Breast epithelium (tissue), 4 donors: Measurements from ENCODE around the gene RAC3. TPM values are rescaled to one million over a fixed set of nuclear protein-coding genes. Genes with fewer than 3 reads are reported as not detected.

Source experiments
- DNase-seq, 2 donors: peaks; one replicate each; pipeline ENCODE4 v3.0.0-alpha.2; 2019; ENCODE audit warnings: low spot score in 2 of 2
- H3K27ac ChIP-seq, 2 donors: fragments of 200-600 bp; sonication (generic) in 1 of 2; one replicate each; pipeline ENCODE4 v1.5.1; 2016 to 2019; ENCODE audit warnings: mild to moderate bottlenecking in 1 of 2
- H3K27me3 ChIP-seq, 2 donors: fragments of 200-600 bp; sonication (generic) in 1 of 2; one replicate each; pipeline versions ENCODE4 v1.5.1 to v1.6.0; 2017 to 2019; ENCODE audit warnings: control low read depth in 1 of 2, mild to moderate bottlenecking in 1 of 2
- H3K36me3 ChIP-seq: fragments of 200-600 bp; one replicate; pipeline ENCODE4 v1.5.1; 2019
- H3K4me1 ChIP-seq, 2 donors: fragments of 200-600 bp; sonication (generic); one replicate each; pipeline ENCODE4 v1.5.1; 2016 to 2019; ENCODE audit warnings: control low read depth in 1 of 2
- H3K4me3 ChIP-seq, 3 donors: fragments of 200-600 bp; sonication (generic); 1 replicate in 2 of 3; 2 replicates in 1 of 3; pipeline ENCODE4 v1.5.1; 2016 to 2019; ENCODE audit warnings: mild to moderate bottlenecking in 3 of 3, moderate library complexity in 2 of 3
- H3K9me3 ChIP-seq, 2 donors: fragments of 200-600 bp; sonication (generic) in 1 of 2; one replicate each; pipeline ENCODE4 v1.5.1; 2016 to 2019; ENCODE audit warnings: control low read depth in 1 of 2
- POLR2A ChIP-seq: fragments of 450-650 bp; IDR thresholded peaks from one replicate; pipeline ENCODE4 v1.6.1; 2016; ENCODE audit warnings: antibody characterized with exemption, mild to moderate bottlenecking, moderate library complexity
- POLR2AphosphoS5 ChIP-seq, 3 donors: sonication (generic); formaldehyde crosslinking; IDR thresholded peaks; one replicate each; pipeline ENCODE4 v1.6.1; 2017; ENCODE audit warnings: antibody characterized with exemption in 3 of 3
- intact Hi-C: fragments of 100-400 bp; cut with DNase I; formaldehyde crosslinking; loops from one replicate; pipeline ENCODE4 v1.15.1; 2023; ENCODE audit warnings: low total_unique reads
- total RNA-seq, 3 donors: library from RNA; depleted of rRNA; stranded (reverse); fragments of >200 nt; gene quantifications; one replicate each; pipeline ENCODE4 v1.1.0, GENCODE V29; 2016
- TF ChIP-seq, protein P1 (sequence below), 3 donors: fragments of 450-650 bp; IDR thresholded peaks; one replicate each; pipeline ENCODE4 v1.5.1; 2016 to 2017; ENCODE audit warnings: antibody characterized with exemption in 3 of 3, mild to moderate bottlenecking in 3 of 3, moderate library complexity in 3 of 3

The RAC3 gene
- total RNA-seq, 3 donors from 2014 or later, result 7.6 to 23.0 (median 16.1) TPM

DNA sequence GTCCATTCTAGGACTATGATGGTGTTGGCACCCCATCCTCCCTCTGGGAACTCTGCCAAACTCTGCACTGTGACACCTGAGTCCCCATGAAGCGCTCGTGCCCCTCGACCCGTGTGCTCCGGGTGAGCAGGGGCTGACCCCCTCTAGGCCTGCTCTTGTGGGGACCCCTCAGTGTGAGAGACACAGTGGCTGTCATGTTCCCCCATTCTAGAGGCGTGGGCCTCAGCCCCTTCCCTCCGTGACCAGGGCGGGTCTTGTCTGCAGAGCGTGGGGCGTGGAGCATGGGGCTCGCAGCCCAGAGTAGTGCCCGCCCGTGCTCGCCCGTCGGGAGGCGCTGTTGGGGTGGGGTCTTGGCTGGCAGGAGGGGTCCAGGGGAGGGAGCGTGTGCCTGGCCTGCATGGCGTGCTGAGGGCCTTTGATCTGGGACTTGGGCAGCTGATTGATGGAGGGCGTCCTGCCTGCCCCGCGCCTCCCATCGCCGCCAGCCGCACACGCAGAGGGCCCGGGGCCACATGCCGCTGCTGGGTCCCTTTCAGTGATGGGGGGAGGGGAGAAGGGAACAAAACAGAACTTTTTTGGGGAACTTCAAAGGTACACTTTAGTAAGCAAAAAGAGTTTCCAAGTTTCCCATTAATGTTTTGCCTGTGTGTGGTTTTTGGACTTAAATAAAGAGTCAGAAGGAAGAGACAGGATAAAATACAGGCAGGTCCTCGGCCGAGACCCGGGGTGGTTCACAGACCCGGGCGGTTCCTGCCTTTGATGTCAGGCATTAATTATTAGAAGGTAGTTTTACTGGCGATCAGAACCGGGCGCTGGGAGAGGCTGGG is 31.3 kb upstream of the RAC3 start:
- H3K27ac ChIP-seq, result no peak overlapping the region
- H3K4me1 ChIP-seq, result peaks cover 4 to 8% of the 10 kb centered on the region in 2 donors
- intact Hi-C loops, result loop anchor here (5.0 kb wide), 1 partner anchor 643 kb away; no protein-coding TSS in a partner anchor
- no peaks in the 10 kb centered on the region for H3K9me3 ChIP-seq
- no peak overlapping the region for H3K4me3 ChIP-seq
- no peaks in the 10 kb centered on the region for H3K36me3 ChIP-seq
- TF ChIP-seq POLR2A, result no peak
- no peak for TF ChIP-seq POLR2AphosphoS5 (IDR thresholded peaks at IDR 0.05)
- TF ChIP-seq, protein P1, sequence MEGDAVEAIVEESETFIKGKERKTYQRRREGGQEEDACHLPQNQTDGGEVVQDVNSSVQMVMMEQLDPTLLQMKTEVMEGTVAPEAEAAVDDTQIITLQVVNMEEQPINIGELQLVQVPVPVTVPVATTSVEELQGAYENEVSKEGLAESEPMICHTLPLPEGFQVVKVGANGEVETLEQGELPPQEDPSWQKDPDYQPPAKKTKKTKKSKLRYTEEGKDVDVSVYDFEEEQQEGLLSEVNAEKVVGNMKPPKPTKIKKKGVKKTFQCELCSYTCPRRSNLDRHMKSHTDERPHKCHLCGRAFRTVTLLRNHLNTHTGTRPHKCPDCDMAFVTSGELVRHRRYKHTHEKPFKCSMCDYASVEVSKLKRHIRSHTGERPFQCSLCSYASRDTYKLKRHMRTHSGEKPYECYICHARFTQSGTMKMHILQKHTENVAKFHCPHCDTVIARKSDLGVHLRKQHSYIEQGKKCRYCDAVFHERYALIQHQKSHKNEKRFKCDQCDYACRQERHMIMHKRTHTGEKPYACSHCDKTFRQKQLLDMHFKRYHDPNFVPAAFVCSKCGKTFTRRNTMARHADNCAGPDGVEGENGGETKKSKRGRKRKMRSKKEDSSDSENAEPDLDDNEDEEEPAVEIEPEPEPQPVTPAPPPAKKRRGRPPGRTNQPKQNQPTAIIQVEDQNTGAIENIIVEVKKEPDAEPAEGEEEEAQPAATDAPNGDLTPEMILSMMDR (IDR thresholded peaks at IDR 0.05), result no peak
- no peak for DNase-seq
- no peaks in the 10 kb centered on the region for H3K27me3 ChIP-seq

DNA sequence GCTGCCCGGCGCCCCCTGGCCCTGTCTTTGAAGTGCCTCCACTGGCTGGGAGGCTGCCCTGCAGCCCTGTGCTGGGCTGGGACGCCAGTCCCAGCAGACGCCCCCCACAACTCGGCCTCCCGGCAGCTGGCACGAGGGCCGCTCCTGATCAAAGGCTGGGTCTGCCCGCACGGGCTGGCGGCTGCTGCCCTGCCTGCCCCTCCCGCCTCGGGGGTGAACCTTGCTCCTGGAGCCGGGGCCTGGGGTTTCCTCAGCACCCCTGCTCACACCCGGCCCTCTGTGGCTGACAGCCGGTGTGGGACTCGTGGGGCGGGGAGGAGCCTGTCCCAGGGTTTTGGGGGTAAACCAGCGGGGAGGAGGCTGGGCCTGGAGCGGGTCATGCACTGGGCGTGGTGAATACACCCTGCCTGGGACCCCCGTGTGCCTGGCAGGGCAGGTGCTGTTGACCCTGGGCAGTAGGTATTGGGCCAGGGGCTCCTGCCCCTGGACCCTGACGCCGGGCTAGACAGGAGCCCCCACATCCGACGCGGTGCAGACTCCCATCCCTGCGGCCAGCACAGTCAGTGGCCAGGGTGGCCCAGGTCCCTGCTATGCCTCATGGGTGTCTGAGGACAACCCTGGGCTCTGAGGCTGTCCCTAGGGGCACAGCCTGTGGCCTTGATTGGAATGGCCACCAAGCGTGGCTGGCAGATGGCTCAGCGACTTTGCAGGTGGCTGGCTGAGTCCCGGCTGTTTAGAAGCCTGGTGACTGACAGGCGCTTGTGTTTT is 30.5 kb upstream of the RAC3 start:
- TF ChIP-seq POLR2A (no peak), POLR2AphosphoS5 (IDR thresholded peaks at IDR 0.05) (no peak)
- TF ChIP-seq, protein P1 (IDR thresholded peaks at IDR 0.05), result no peak
- no peak for DNase-seq
- no peaks in the 10 kb centered on the region for H3K27me3 ChIP-seq

DNA sequence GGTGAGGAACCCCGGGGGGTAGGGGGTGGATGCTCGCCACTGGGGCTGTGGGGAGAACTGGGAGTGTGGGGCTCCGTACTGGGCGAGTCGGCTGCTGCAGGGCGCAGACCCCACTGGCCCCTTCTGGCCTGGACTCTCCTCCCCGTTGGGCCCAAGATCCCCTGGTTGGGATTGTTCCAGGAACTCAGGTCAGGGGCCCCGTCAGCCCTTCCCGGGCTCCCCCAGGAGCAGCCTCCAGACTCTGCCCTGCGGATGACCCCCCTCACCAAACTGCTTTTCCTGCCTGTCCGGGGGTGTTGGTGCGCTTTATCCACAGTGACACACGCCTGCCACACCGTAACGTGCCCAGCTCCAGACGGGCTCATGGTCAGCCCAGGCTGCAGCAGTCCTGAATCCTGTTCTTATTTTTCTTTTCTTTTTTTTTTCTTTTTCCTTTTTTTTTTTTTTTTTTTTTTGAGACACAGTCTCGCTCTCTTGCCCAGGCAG is 29.9 kb upstream of the RAC3 start:
- Histone ChIP-seq H3K4me3 (no peak overlapping the region), H3K27ac (no peak overlapping the region), H3K27me3 (no peaks in the 10 kb centered on the region), H3K4me1 (peaks cover 4 to 8% of the 10 kb centered on the region in 2 donors), H3K36me3 (no peaks in the 10 kb centered on the region), H3K9me3 (no peaks in the 10 kb centered on the region)
- TF ChIP-seq, protein P1 (IDR thresholded peaks at IDR 0.05), result no peak
- TF ChIP-seq POLR2A (no peak), POLR2AphosphoS5 (IDR thresholded peaks at IDR 0.05) (no peak)
- DNase-seq, result no peak
- intact Hi-C loops, result loop anchor here (5.0 kb wide), 1 partner anchor 644 kb away; no protein-coding TSS in a partner anchor

More for the DNA sequence above, 30.5 kb upstream of the RAC3 start:
- Histone ChIP-seq H3K27ac (no peak overlapping the region), H3K9me3 (no peaks in the 10 kb centered on the region), H3K4me3 (no peak overlapping the region), H3K36me3 (no peaks in the 10 kb centered on the region), H3K4me1 (peaks cover 4 to 8% of the 10 kb centered on the region in 2 donors)
- intact Hi-C loops, result loop anchor here (5.0 kb wide), 1 partner anchor 644 kb away; no protein-coding TSS in a partner anchor

DNA sequence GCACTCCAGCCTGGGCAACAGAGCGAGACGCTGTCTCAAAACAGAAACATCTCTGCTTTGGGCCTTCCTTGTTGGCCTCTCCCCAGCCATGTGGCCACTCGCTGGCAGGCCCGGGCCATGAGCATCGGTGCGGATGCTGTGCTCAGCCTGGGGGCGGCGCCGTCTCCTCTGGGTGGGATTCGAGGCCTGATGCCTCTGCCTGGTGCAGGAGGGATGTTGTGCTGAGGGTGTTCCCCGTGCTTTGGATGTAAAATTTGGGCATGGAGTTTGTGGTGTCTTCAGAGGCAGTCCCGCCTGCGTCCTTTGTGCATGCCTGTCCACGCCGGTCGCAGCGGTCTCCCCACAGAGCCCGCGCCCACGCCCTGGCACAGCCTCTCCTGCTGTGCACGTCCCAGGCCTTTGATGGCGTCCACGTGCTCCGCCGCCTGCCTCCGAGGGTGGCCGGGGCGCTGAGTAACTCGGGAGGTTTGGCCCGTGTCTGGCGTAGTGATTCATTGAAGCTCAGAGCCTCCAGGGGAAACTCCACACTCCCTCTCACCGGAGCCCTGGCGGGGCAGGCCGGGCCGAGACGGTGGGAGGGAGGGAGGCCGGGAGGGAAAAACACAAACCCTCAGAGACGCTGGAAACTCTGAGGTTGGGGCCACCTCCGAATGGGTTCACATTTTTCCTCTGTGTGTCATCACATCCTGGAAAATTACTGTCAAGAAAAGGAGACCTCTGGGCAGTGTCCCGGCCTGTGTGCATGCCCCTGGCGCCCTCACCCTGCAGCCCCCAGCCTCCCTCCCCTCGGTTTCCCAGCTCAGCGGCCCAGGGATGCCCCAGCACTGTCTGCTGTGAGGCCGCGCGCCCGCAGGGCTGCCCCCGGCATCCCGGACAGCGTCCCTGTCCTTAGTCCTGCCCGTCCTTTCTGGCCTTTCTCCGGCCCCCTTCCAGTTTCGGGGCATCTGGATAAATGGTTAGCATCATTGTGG is 27.8 kb upstream of the RAC3 start:
- Histone ChIP-seq H3K4me3 (peak overlapping the region in 2 of 3 donors; percentile 16 to 46), H3K36me3 (no peaks in the 10 kb centered on the region), H3K27me3 (no peaks in the 10 kb centered on the region), H3K27ac (peak overlapping the region; percentile 52 to 65), H3K9me3 (no peaks in the 10 kb centered on the region), H3K4me1 (peaks cover 4 to 8% of the 10 kb centered on the region in 2 donors)
- TF ChIP-seq POLR2AphosphoS5 (IDR thresholded peaks at IDR 0.05), result peak; percentile 10 to 75 (median 22)
- TF ChIP-seq, protein P1 (IDR thresholded peaks at IDR 0.05), result no peak
- DNase-seq, result peak; percentile 70 to 86
- intact Hi-C loops, result loop anchor here (5.0 kb wide), 1 partner anchor 646 kb away; no protein-coding TSS in a partner anchor
